ENCODE measurements around the gene HLF. TPM values are rescaled to one million over a fixed set of nuclear protein-coding genes. Genes with fewer than 3 reads are reported as not detected.

Gene HLF
- total RNA-seq, 1 experiment from 2014 or later, result 0.13 TPM

- Histone ChIP-seq H3K36me3 (ENCODE audit: control insufficient read depth, insufficient read depth, low read length) (peaks cover 2% of the 10 kb centered on the region; the same call in 1 of the 2 replicates), H3K27me3 (ENCODE audit: control insufficient read depth, insufficient read depth, low read length) (no peaks in the 10 kb centered on the region), H3K4me3 (ENCODE audit: low read depth in 2 of 2, low read length in 2 of 2) (no peak overlapping the region), H3K4me1 (ENCODE audit: control insufficient read depth, insufficient read depth, low read length) (no peaks in the 10 kb centered on the region), H3K27ac (ENCODE audit: low read length) (no peak overlapping the region), H3K9me3 (ENCODE audit: control insufficient read depth, insufficient read depth, low read depth, low read length) (no peaks in the 10 kb centered on the region)
- intact Hi-C loops (cut with micrococcal nuclease; ENCODE audit: unreplicated experiment), result no loop called here
- TF ChIP-seq CTCF (IDR thresholded peaks at IDR 0.05) (no peak), REST (IDR thresholded peaks at IDR 0.05; ENCODE audit: insufficient read depth in 1 of 2, low read depth in 2 of 2, low read length in 1 of 2) (no peak), TCF7L2 (IDR thresholded peaks at IDR 0.05; ENCODE audit: low read depth, low read length) (no peak), POLR2AphosphoS5 (IDR thresholded peaks at IDR 0.05; ENCODE audit: low read depth, low read length) (no peak), SIN3A (IDR thresholded peaks at IDR 0.05; ENCODE audit: borderline replicate concordance, insufficient read depth, low read depth, low read length) (no peak)
- DNase-seq (ENCODE audit: low read depth, low spot score) (no peak), ATAC-seq (no peak)
- CTCF ChIA-PET, result no interaction called here
- in situ Hi-C loops (cut with HindIII; ENCODE audit: low pct_unique_long_range_greater_than_20kb, low sequenced_read_pairs), result no loop called here
- BruUV-seq (replicated peaks), result no TSS peak
- POLR2A ChIA-PET, result no interaction called here
Measured at GRCh38 chr17:55332296-55333041, 67.7 kb downstream of the HLF start.

- intact Hi-C loops (cut with micrococcal nuclease; ENCODE audit: unreplicated experiment) (no loop called here), in situ Hi-C loops (cut with HindIII; ENCODE audit: low pct_unique_long_range_greater_than_20kb, low sequenced_read_pairs) (no loop called here)
- ChIA-PET CTCF (no interaction called here), POLR2A (no interaction called here)
- no peak for TF ChIP-seq SIN3A (IDR thresholded peaks at IDR 0.05; ENCODE audit: borderline replicate concordance, insufficient read depth, low read depth, low read length)
- DNase-seq (ENCODE audit: low read depth, low spot score) (no peak), ATAC-seq (no peak)
- Histone ChIP-seq H3K27me3 (ENCODE audit: control insufficient read depth, insufficient read depth, low read length) (no peaks in the 10 kb centered on the region), H3K36me3 (ENCODE audit: control insufficient read depth, insufficient read depth, low read length) (peaks cover 1% of the 10 kb centered on the region; the same call in 1 of the 2 replicates), H3K4me3 (ENCODE audit: low read depth in 2 of 2, low read length in 2 of 2) (no peak overlapping the region), H3K27ac (ENCODE audit: low read length) (no peak overlapping the region), H3K9me3 (ENCODE audit: control insufficient read depth, insufficient read depth, low read depth, low read length) (no peaks in the 10 kb centered on the region), H3K4me1 (ENCODE audit: control insufficient read depth, insufficient read depth, low read length) (no peaks in the 10 kb centered on the region)
- BruUV-seq (replicated peaks), result no TSS peak
Measured at GRCh38 chr17:55334285-55334684, 69.5 kb downstream of the HLF start.

- BruUV-seq (replicated peaks), result no TSS peak
- Histone ChIP-seq H3K9me3 (ENCODE audit: control insufficient read depth, insufficient read depth, low read depth, low read length) (no peaks in the 10 kb centered on the region), H3K36me3 (ENCODE audit: control insufficient read depth, insufficient read depth, low read length) (no peaks in the 10 kb centered on the region), H3K27me3 (ENCODE audit: control insufficient read depth, insufficient read depth, low read length) (peaks cover under 1% of the 10 kb centered on the region; the same call in 1 of the 2 replicates), H3K27ac (ENCODE audit: low read length) (no peak overlapping the region), H3K4me3 (ENCODE audit: low read depth in 2 of 2, low read length in 2 of 2) (no peak overlapping the region), H3K4me1 (ENCODE audit: control insufficient read depth, insufficient read depth, low read length) (no peaks in the 10 kb centered on the region)
- ChIA-PET POLR2A (no interaction called here), CTCF (interaction anchor here (1.0 kb wide), 1 partner anchor 342 kb away, joined by 14 read pairs; no protein-coding TSS in a partner anchor)
- DNase-seq (ENCODE audit: low read depth, low spot score) (no peak), ATAC-seq (no peak)
- no peak for TF ChIP-seq REST (IDR thresholded peaks at IDR 0.05; ENCODE audit: insufficient read depth in 1 of 2, low read depth in 2 of 2, low read length in 1 of 2)
- no peak for TF ChIP-seq SIN3A (IDR thresholded peaks at IDR 0.05; ENCODE audit: borderline replicate concordance, insufficient read depth, low read depth, low read length)
- TF ChIP-seq CTCF (IDR thresholded peaks at IDR 0.05), result no peak
- TF ChIP-seq POLR2AphosphoS5 (IDR thresholded peaks at IDR 0.05; ENCODE audit: low read depth, low read length), result no peak
- TF ChIP-seq TCF7L2 (IDR thresholded peaks at IDR 0.05; ENCODE audit: low read depth, low read length), result no peak
- intact Hi-C loops (cut with micrococcal nuclease; ENCODE audit: unreplicated experiment) (no loop called here), in situ Hi-C loops (cut with HindIII; ENCODE audit: low pct_unique_long_range_greater_than_20kb, low sequenced_read_pairs) (no loop called here)
Measured at GRCh38 chr17:55334881-55335540, 70.3 kb downstream of the HLF start.

All from Panc1 (cell line).